Measurements from ENCODE around the gene UQCRC1.
A peak's percentile ranks its signal among the peaks of the same experiment; 100 is the strongest.

Gene UQCRC1

GRCh38 chr3:48569808-48570450, 39.5 kb downstream of the UQCRC1 start:
- DNase-seq = no peak

DNA sequence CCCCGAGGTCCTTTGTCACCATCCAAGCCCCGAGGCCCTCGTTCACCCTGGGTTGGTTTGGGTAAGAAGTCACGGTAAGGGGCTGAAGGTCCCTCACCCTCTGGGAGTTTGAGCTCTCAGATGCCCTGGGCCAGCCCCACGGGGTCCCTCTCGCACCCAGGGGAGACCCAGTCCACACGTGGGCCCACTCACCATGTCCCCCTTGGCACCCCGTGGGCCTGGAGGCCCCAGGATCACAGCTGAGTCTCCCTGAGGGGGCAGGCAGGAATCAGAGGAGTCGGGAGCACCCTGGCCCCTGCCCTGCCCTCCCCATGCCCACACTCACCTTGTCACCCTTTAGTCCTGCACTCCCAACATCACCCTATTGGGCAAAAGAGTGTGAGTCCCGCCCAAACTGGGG, 40.0 kb downstream of the UQCRC1 start:
- no peak for DNase-seq

DNA sequence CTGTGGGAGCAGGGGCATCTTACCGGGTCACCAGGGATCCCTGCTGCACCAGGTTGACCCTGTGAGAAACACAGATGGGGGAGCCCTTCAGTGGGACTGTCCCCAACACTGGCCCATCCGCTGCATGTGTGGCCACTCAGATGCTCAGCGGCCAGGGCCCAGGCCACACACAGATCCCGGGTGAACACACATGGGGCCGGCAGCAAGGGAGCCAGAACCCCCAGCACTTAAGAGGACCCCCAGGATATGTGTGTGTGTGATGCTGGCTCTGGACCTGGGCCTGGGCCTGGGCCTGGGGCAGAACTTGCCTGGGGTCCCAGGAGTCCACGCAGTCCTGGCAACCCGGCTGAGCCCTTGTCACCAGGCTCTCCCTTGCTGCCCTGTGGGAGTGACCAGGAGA, 41.0 kb downstream of the UQCRC1 start:
- no peak for DNase-seq

DNA sequence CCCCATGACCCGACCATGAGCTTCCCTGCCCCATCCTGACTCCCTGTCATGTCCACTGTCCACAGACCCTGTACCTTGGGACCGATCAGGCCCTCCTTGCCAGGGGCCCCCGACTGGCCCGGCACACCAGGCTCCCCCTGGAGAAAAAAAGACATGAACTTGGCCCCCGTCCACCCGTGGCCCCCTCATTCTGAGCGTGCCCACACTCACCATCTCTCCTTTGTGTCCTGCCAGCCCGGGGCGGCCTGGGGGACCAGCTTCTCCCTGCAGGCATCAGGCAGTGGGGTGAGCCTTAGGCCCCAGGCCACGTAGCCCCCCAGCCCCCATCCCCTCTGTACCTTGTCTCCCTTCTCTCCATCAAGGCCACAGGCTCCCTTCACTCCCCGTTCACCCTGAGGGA, 41.9 kb downstream of the UQCRC1 start:
- no peak for DNase-seq

DNA sequence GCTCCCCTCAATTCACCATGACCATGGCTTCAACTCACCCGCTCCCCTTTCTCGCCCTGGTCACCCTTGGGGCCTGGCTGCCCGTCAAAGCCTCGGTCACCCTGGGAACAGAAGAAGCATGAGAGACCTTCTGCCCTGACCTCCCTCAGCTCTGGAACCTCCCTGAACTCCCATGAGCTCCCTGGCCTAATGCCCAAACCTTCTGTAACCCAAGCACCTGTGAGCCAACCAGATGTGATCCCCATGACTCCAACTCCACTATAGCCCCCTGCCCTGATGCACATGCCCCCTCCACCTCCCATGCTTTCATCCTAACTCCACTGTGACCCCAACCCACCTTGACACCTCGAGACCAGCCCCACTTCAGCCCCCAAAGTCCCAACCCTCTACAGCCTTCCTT, 42.4 kb downstream of the UQCRC1 start:
- no peak for DNase-seq

GRCh38 chr3:48566401-48566760, 43.1 kb downstream of the UQCRC1 start:
- DNase-seq = no peak

DNA sequence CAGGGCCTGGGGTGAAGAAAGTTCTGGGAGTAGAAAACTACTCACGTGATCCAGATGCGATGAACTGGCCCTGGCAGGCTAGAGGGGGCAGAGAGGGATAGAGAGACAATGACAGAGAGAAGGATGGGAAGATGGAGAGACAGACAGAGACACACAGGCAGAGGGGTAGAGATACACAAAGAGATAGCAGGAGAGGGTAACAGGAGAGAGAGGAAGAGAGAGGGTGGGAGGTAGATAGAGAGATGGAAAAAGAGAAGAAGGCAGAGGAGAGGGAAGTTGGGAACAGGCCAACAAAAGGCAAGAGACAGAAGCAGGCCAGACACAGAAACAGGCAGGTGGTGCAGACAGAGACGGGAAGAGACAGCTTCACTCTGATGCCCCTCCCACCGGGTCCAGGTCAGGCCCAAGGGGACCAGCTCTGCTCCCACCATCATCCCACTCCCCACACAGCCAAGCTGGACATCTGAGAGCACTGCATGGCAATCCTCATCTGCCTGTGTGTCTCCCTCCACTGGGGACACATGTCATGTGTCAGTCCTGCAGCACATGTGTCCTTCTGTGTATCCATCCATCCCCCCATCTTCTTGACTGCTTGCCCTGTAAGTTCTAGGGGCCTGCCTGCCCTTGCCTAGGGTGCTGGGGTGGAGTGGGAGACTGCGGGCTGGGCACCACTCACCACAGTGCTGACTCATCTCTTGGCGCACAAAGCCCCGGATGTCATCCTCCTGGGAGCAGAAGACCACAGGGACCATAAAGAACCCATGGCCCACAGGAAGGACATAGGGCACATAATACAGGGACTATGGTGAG, 43.6 kb downstream of the UQCRC1 start:
- no peak for DNase-seq

- DNase-seq = no peak
Observed at GRCh38 chr3:48565186-48565585, 44.3 kb downstream of the UQCRC1 start.

GRCh38 chr3:48564667-48565066, 44.8 kb downstream of the UQCRC1 start:
- no peak for DNase-seq

DNA sequence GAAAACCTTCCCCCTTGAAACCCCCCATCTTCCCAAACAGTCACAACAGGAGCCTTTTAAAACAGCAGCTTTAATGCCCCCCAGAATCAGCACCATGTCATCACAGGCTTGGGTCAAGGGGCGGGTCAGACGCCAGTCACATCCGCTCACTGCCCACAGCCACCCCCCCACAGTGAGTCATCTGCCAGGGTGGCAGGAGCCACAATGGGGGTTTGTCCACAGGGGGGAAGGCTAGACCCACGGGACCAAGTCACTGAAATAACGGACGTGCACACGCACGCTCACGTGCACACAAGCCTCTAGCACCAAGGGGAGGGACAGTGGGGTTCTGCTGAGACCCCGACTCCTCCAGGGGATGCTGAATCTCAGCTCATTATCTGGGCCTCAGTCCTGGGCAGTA, 45.4 kb downstream of the UQCRC1 start:
- DNase-seq = no peak

- no peak for DNase-seq
Observed at GRCh38 chr3:48563382-48563918, 46.0 kb downstream of the UQCRC1 start, which contains the start of gene UCN2. Gene UCN2 (minus strand): TSS chr3:48563781. CDS start chr3:48563124, 657 bp downstream.

GRCh38 chr3:48562367-48563095, 46.9 kb downstream of the UQCRC1 start:
- DNase-seq = no peak

- DNase-seq = no peak
Observed at GRCh38 chr3:48561045-48561736, 48.3 kb downstream of the UQCRC1 start.

- DNase-seq = no peak
Observed at GRCh38 chr3:48560648-48561018, 48.8 kb downstream of the UQCRC1 start.

DNA sequence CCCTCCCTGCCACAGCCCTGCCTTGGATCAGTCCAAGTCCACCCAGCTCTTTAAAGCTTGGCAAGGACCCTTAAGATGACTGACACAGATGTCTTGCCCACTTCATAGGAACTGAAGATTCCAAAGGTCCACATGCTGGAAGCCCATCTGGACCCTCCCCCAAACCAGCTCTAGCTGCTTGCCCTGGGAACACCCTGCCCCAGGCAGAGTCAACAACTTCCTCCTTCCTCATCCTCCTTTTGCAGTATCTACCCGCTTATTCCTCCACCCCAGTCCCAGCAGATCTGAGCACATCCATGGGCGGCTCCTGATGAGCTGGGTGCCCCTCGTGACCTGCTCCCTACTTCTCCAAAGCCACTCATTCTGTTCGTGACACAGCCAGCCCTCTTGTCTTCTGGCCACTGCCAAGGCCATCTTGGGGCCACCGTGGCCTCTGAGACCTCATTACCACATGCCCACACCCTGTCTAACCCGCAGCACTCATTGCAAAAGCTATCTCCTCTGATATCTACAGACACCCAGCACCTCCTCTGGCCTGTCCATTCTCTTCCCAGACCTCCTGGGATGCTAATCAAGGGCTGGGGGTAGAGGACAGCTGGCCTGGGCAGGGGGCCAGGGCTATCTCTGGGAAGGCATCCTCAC, 50.8 kb downstream of the UQCRC1 start:
- DNase-seq = no peak

- peak; percentile 99 for DNase-seq
Observed at GRCh38 chr3:48556796-48557626, 52.4 kb downstream of the UQCRC1 start, which contains the start of gene PFKFB4. Gene PFKFB4 (minus strand): TSS chr3:48556803. CDS start chr3:48556777, 26 bp downstream.

DNA sequence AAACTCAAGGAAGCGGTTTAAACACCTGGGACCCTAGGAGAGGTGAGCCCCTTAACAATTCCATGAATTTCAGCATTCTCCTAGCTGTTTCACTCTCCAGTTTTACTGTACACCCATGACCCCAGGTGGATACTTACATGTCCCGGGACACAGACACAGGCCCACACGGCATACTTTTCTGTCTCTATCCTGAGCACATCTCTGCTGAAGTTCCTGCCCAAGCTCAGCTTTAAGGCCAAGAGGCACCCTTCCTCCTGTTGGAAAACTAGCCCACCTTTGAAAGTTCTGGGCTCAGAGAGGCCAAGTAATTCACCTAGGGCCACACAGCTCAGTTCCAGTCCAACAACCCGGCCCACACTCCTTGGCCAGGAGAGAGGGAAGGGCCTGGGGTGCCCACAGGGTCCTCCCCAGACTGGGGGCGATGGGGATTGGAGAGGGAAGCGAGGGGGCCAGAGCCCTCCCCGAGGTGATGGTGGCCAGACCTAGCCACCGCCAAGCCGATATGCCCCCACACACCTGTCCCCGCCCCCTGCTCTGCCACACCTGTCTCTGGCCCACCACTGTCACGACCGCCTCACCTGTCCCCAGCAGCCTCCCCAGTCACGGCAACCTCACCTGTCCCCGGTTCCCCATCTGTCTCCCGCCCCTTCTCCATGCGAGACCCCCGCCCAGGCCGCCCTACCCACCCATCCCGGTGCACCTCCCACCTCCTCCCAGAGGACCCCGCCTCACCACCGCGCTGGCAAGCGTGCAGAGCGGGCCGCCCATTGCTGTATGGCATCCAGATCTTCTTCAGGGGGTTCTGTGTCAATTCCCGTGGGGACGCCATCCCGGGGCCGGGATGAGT, 53.3 kb downstream of the UQCRC1 start:
- DNase-seq = no peak

GRCh38 chr3:48555231-48555948, 54.1 kb downstream of the UQCRC1 start:
- no peak for DNase-seq
